A673 (cell line): ENCODE measurements around the gene SPATA13. TPM values are rescaled to one million over a fixed set of nuclear protein-coding genes. Genes with fewer than 3 reads are reported as not detected.

Source experiments
- BruUV-seq: library from RNA; stranded (reverse); fragments of 400-500 nt; replicated peaks from 2 replicates; lab custom pipeline; 2021; lab: Mats Ljungman, UMichigan
- CTCF ChIA-PET: fragments of 300-600 bp; sonication (Branson Sonifier 250); formaldehyde crosslinking; loops from one replicate; lab custom pipeline; 2022; ENCODE audit warnings: antibody characterized with exemption; lab: Charles Lee
- POLR2A ChIA-PET: fragments of 300-600 bp; sonication (Branson Sonifier 250); formaldehyde crosslinking; loops from one replicate; lab custom pipeline; 2022; ENCODE audit warnings: antibody characterized with exemption; ENCODE audit not compliant: low non-redundant PET; lab: Charles Lee
- DNase-seq: peaks from one replicate; pipeline ENCODE4 v3.0.0-alpha.2; 2015; ENCODE audit warnings: low spot score
- H3K27ac ChIP-seq: fragments of 200-600 bp; sonication (generic); 2 replicates; pipeline ENCODE4 v1.5.1; 2016; ENCODE audit warnings: mixed run types, low read depth, mild to moderate bottlenecking, mixed read lengths, antibody characterized with exemption, low read length; ENCODE audit not compliant: poor library complexity, severe bottlenecking
- H3K27me3 ChIP-seq: fragments of 200-600 bp; sonication (generic); replicated peaks from 2 replicates; pipeline ENCODE4 v1.6.1; 2017; ENCODE audit warnings: mixed run types, low read depth, mild to moderate bottlenecking, mixed read lengths, antibody characterized with exemption, low read length; ENCODE audit not compliant: insufficient read depth, poor library complexity
- H3K36me3 ChIP-seq: fragments of 200-600 bp; sonication (generic); 2 replicates; pipeline ENCODE4 v1.6.1; 2016; ENCODE audit warnings: mixed run types, mild to moderate bottlenecking, mixed read lengths, antibody characterized with exemption, low read length; ENCODE audit not compliant: insufficient read depth, poor library complexity, severe bottlenecking
- H3K4me1 ChIP-seq: fragments of 200-600 bp; sonication (generic); 2 replicates; pipeline ENCODE4 v1.6.1; 2017; ENCODE audit warnings: mixed run types, mild to moderate bottlenecking, mixed read lengths, antibody characterized with exemption, low read length; ENCODE audit not compliant: insufficient read depth, poor library complexity, severe bottlenecking
- H3K4me3 ChIP-seq: fragments of 200-600 bp; sonication (generic); 2 replicates; pipeline ENCODE4 v1.5.1; 2016; ENCODE audit warnings: low read depth, mixed run types, mild to moderate bottlenecking, mixed read lengths, low read length; ENCODE audit not compliant: poor library complexity, severe bottlenecking
- H3K9me3 ChIP-seq: fragments of 200-600 bp; sonication (generic); 2 replicates; pipeline ENCODE4 v1.6.1; 2016; ENCODE audit warnings: mixed run types, low read depth, mild to moderate bottlenecking, mixed read lengths, antibody characterized with exemption, low read length; ENCODE audit not compliant: poor library complexity, severe bottlenecking
- EZH2 ChIP-seq: fragments of 200-600 bp; sonication (generic); IDR thresholded peaks from 2 replicates; pipeline ENCODE4 v1.6.1; 2017; ENCODE audit warnings: borderline replicate concordance, low read depth, mild to moderate bottlenecking, mixed read lengths, antibody characterized with exemption, low read length; ENCODE audit not compliant: poor library complexity, severe bottlenecking
- intact Hi-C: fragments of 100-400 bp; cut with micrococcal nuclease; formaldehyde crosslinking; loops from one replicate; pipeline ENCODE4 v1.10.0; 2022; ENCODE audit not compliant: unreplicated experiment
- total RNA-seq: library from RNA; stranded (reverse); gene quantifications from 2 replicates; pipeline ENCODE4 v1.2.3, GENCODE V29; 2021
- TF ChIP-seq, protein P1 (sequence below): fragments of 300-800, 200-600 bp; sonication (generic); conservative IDR thresholded peaks from 2 replicates; pipeline ENCODE4 v1.5.1; 2017; ENCODE audit warnings: low read depth, mild to moderate bottlenecking, antibody characterized with exemption, low read length, moderate library complexity, mixed read lengths

The SPATA13 gene
- total RNA-seq, 1 experiment from 2014 or later: 58.2 TPM

DNA sequence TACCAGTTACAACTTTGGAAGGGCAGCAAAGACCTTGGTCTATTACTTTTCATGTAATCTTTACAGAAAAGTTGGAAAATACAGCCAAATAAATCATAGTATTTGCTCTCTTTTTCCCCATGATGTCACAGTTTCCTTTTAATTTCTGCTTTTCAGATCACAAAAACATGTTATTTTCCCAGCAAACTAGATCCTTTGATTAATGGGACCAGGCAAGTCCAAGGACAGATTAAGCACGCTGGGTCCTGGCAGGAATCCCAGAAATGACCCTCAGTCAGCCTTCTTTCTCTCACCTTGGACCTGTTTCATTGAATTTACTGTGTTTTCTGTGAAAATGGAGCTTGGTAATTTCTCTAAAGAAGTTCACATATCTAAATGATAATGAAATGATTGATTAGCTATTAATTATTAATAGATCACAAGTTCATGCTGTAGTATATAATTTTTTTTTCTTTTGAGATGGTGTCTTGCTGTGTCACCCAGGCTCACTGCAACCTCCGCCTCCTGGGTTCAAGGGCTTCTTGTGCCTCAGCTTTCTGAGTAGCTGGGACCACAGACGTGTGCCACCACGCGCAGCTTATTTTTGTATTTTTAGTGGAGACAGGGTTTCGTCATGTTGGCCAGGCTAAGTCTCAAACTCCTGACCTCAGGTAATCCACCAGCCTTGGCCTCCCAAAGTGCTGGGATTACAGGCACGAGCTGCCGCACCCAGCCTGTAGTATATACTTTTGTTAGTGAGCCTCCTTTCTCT lies 16.0 kb downstream of the SPATA13 start:
- peaks cover 3% of the 10 kb centered on the region for H3K4me1 ChIP-seq
- CTCF ChIA-PET: no interaction called here

DNA sequence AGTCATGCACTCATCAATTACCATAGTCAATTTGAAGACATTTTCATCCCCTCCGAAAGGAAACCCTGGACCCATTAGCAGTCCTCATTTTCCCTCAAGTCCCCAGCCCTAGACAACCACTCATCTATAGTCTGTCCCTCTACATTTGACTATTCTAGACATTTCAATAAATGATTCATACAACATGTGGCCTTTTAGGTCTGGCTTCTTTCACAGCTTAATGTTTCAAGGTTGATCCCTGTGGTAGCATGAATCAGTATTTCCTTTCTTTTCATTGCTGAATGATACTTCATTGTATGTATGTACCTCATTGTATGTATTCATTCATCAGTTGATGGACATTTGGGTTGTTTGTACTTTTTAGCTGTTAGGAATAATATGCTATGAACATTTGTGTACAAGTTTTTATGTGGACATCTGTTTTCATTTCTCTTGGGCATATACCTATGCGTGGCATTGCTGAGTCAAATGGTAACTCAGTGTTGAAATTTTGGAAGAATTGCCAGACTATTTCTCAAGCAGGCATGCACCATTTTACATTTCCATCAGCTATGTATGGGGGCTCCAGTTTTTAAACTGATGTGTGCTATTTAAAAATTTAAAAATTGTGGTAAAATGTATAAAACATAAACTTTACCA lies 18.4 kb downstream of the SPATA13 start:
- Histone ChIP-seq H3K4me3 (no peak overlapping the region), H3K36me3 (no peaks in the 10 kb centered on the region), H3K9me3 (no peaks in the 10 kb centered on the region), H3K27ac (no peak overlapping the region), H3K4me1 (peaks cover 3% of the 10 kb centered on the region), H3K27me3 (no peaks in the 10 kb centered on the region)
- intact Hi-C loops: no loop called here
- ChIA-PET POLR2A (no interaction called here), CTCF (no interaction called here)
- TF ChIP-seq, protein P1, sequence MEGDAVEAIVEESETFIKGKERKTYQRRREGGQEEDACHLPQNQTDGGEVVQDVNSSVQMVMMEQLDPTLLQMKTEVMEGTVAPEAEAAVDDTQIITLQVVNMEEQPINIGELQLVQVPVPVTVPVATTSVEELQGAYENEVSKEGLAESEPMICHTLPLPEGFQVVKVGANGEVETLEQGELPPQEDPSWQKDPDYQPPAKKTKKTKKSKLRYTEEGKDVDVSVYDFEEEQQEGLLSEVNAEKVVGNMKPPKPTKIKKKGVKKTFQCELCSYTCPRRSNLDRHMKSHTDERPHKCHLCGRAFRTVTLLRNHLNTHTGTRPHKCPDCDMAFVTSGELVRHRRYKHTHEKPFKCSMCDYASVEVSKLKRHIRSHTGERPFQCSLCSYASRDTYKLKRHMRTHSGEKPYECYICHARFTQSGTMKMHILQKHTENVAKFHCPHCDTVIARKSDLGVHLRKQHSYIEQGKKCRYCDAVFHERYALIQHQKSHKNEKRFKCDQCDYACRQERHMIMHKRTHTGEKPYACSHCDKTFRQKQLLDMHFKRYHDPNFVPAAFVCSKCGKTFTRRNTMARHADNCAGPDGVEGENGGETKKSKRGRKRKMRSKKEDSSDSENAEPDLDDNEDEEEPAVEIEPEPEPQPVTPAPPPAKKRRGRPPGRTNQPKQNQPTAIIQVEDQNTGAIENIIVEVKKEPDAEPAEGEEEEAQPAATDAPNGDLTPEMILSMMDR: no peak
- no peak for TF ChIP-seq EZH2
- no TSS peak for BruUV-seq
- no peak for DNase-seq

More for the DNA sequence above, 16.0 kb downstream of the SPATA13 start:
- TF ChIP-seq EZH2: no peak
- TF ChIP-seq, protein P1: no peak
- Histone ChIP-seq H3K27me3 (no peaks in the 10 kb centered on the region), H3K4me3 (no peak overlapping the region), H3K9me3 (no peaks in the 10 kb centered on the region), H3K27ac (no peak overlapping the region), H3K36me3 (no peaks in the 10 kb centered on the region)
- POLR2A ChIA-PET: no interaction called here
- no TSS peak for BruUV-seq
- DNase-seq: no peak
- intact Hi-C loops: no loop called here

DNA sequence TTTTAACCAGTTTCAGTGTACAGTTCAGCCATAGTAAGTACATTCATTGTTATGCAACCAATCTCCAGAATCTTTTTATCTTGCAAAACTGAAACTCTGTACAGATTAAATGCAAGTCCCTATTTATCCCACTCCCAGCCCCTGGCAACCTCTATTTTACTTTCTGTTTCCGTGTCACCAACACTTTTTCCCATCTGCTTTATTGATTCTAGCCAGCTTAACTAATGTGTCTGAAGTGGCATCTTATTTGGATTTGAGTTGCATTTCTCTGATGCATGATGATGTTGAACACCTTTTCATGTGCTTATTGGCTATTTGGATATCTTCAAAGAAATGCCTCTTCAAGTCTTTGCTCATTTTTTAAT lies 18.9 kb downstream of the SPATA13 start:
- TF ChIP-seq, protein P1: no peak
- no peak for TF ChIP-seq EZH2
- no TSS peak for BruUV-seq
- Histone ChIP-seq H3K36me3 (no peaks in the 10 kb centered on the region), H3K4me1 (peaks cover 3% of the 10 kb centered on the region), H3K9me3 (no peaks in the 10 kb centered on the region), H3K27ac (no peak overlapping the region), H3K4me3 (no peak overlapping the region), H3K27me3 (no peaks in the 10 kb centered on the region)
- no peak for DNase-seq
- intact Hi-C loops: no loop called here
- POLR2A ChIA-PET: no interaction called here
- CTCF ChIA-PET: no interaction called here
